HepG2 (cell line): ENCODE data around the gene TBC1D20. TPM values are rescaled to one million over a fixed set of nuclear protein-coding genes. Genes with fewer than 3 reads are reported as not detected.

Experiments
- HNRNPH1 ChIP-seq: fragments of 200-400 bp; formaldehyde crosslinking; optimal IDR thresholded peaks from 2 replicates; pipeline ENCODE3; 2017; ENCODE audit warnings: mild to moderate bottlenecking, low read depth, low read length
- HOXA9 ChIP-seq: sonication (generic); formaldehyde crosslinking; IDR thresholded peaks from 2 replicates; pipeline ENCODE4 v1.8.1; 2022; ENCODE audit warnings: missing genetic modification reagents, mild to moderate bottlenecking, moderate library complexity, borderline replicate concordance
- KLF12 ChIP-seq: sonication (generic); formaldehyde crosslinking; IDR thresholded peaks from 2 replicates; pipeline ENCODE4 v1.4.0; 2020; ENCODE audit warnings: missing genetic modification reagents, borderline replicate concordance
- NFKBIZ ChIP-seq: IDR thresholded peaks from 2 replicates; pipeline ENCODE4 v1.6.1; 2018; ENCODE audit warnings: missing genetic modification reagents, missing compliant biosample characterization
- SNAI1 ChIP-seq: sonication (generic); formaldehyde crosslinking; IDR thresholded peaks from 2 replicates; pipeline ENCODE4 v1.5.0; 2020; ENCODE audit warnings: mild to moderate bottlenecking, missing genetic modification reagents, borderline replicate concordance
- TBX3 ChIP-seq: fragments of 450-650 bp; IDR thresholded peaks from 2 replicates; pipeline ENCODE4 v1.6.1; 2017; ENCODE audit warnings: antibody characterized with exemption, mild to moderate bottlenecking, inconsistent platforms, borderline replicate concordance
- TEAD3 ChIP-seq: optimal IDR thresholded peaks from 2 replicates; pipeline ENCODE3; 2016; ENCODE audit warnings: borderline replicate concordance
- ZMAT3 ChIP-seq: sonication (generic); formaldehyde crosslinking; conservative IDR thresholded peaks from 2 replicates; pipeline ENCODE4 v1.7.0; 2021; ENCODE audit warnings: missing genetic modification reagents
- ZNF143 ChIP-seq: sonication (generic); formaldehyde crosslinking; IDR thresholded peaks from 2 replicates; pipeline ENCODE4 v1.4.0; 2020; ENCODE audit warnings: missing genetic modification reagents
- ZNF30 ChIP-seq: sonication (generic); formaldehyde crosslinking; IDR thresholded peaks from 2 replicates; pipeline ENCODE4 v1.5.0; 2020; ENCODE audit warnings: mild to moderate bottlenecking, missing genetic modification reagents
- ZNF333 ChIP-seq: sonication (generic); formaldehyde crosslinking; IDR thresholded peaks from 2 replicates; pipeline ENCODE4 v1.4.0; 2020; ENCODE audit warnings: mild to moderate bottlenecking, missing genetic modification reagents, borderline replicate concordance
- ZNF335 ChIP-seq: sonication (generic); formaldehyde crosslinking; IDR thresholded peaks from 2 replicates; pipeline ENCODE4 v1.4.0; 2020; ENCODE audit warnings: missing genetic modification reagents
- ZNF44 ChIP-seq: sonication (generic); formaldehyde crosslinking; IDR thresholded peaks from 2 replicates; pipeline ENCODE4 v1.5.1; 2020; ENCODE audit warnings: mild to moderate bottlenecking, missing genetic modification reagents
- ZNF451 ChIP-seq: sonication (generic); formaldehyde crosslinking; IDR thresholded peaks from 2 replicates; pipeline ENCODE4 v1.5.0; 2020; ENCODE audit warnings: mild to moderate bottlenecking, missing genetic modification reagents
- ZNF569 ChIP-seq: sonication (generic); formaldehyde crosslinking; IDR thresholded peaks from 2 replicates; pipeline ENCODE4 v1.5.0; 2020; ENCODE audit warnings: mild to moderate bottlenecking, missing genetic modification reagents, moderate library complexity, borderline replicate concordance
- ZNF83 ChIP-seq: sonication (generic); formaldehyde crosslinking; IDR thresholded peaks from 2 replicates; pipeline ENCODE4 v1.4.0; 2020; ENCODE audit warnings: missing genetic modification reagents, mild to moderate bottlenecking, borderline replicate concordance
- ZNF879 ChIP-seq: sonication (generic); formaldehyde crosslinking; IDR thresholded peaks from 2 replicates; pipeline ENCODE4 v1.8.1; 2023; ENCODE audit warnings: missing genetic modification reagents
- polyA plus RNA-seq, 8 experiments: library from polyadenylated mRNA; depleted of rRNA in 3 of 8; stranded (reverse) in 7 of 8; unstranded in 1 of 8; fragments of >200 nt; fragmentation: Illumina TruSeq in 4 of 8; extraction: Trizol in 4 of 8; gene quantifications; 2 replicates each; pipeline versions ENCODE4 v1.2.1 to v1.2.3, GENCODE V29; 2011 to 2016; ENCODE audit warnings: low read depth in 4 of 8, missing spikeins in 1 of 8, mixed read lengths in 1 of 8; ENCODE audit not compliant: insufficient read depth in 1 of 8
- total RNA-seq, 5 experiments: library from RNA; depleted of rRNA; stranded (reverse); fragments of >200 nt; fragmentation: Illumina TruSeq; extraction: Trizol; gene quantifications; 2 replicates each; pipeline ENCODE4 v1.2.3, GENCODE V29; 2016; ENCODE audit warnings: low read depth in 1 of 5
- TF ChIP-seq, protein P1 (sequence below): sonication (generic); formaldehyde crosslinking; IDR thresholded peaks from 2 replicates; pipeline ENCODE4 v1.4.0; 2020; ENCODE audit warnings: low read depth, mild to moderate bottlenecking, missing genetic modification reagents
- TF ChIP-seq, protein P2 (sequence below): sonication (generic); formaldehyde crosslinking; IDR thresholded peaks from 2 replicates; pipeline ENCODE4 v1.5.0; 2020; ENCODE audit warnings: missing genetic modification reagents
- TF ChIP-seq, protein P3 (sequence below): sonication (generic); formaldehyde crosslinking; conservative IDR thresholded peaks from 2 replicates; pipeline ENCODE4 v1.4.0; 2020; ENCODE audit warnings: missing genetic modification reagents
- TF ChIP-seq, protein P4 (sequence below): sonication (generic); formaldehyde crosslinking; IDR thresholded peaks from 2 replicates; pipeline ENCODE4 v1.4.0; 2020; ENCODE audit warnings: missing genetic modification reagents

The TBC1D20 gene
- total and polyA plus RNA-seq, 2 of the 13 experiments (the other 11 are each of a cell fraction or from before 2014, with no cell fraction given): 36.6 to 47.1 TPM

DNA sequence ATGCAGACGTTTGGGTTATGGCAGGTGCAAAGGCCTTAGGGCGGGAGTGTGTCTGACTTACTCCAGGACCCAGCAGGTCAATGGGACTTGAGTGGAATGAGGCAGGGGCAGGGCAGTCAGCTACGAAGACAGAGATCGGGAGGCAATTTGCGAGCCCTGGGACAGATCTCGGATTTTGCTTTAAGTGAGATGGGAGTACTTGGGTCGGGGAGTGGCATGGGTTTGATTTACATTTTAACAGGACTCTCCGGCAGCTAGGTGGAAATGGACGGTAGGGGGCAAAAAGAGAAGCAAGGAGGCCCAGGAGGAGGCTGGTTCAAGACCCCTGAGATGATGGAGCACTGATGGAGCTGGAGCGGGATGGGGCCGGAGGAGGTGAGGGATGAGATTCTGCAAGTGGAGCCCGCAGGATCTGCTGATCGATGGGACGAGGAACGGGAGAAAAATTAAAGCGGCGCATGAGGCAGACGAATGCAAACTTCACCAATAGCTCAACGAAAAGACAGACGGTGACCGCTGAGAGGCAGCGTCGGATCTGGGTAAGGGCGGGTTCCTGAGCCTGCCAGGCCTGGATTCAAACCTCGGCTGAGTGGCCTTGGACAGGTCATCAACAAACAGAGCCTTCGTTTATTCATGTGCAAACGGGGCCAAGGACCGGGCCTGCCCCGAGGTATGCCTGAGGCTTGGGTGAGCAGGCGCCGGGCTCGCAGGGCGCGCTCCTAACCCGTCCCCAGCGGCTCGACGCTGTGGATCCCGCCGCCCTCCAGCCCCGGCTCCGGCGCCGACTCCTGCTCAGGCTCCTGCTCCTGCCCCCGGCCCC lies 55.0 kb downstream of the TBC1D20 start (continued):
- TF ChIP-seq TBX3 (peak; percentile 22; the same call in 1 of the 2 replicates), ZNF143 (no peak; the same call in 1 of the 2 replicates), ZNF335 (peak; percentile 99), ZNF569 (CRISPR knock-in tag) (no peak; the same call in 1 of the 2 replicates), ZNF44 (CRISPR knock-in tag) (0 out of 2 replicates have a peak, but pooled peaks have one; percentile 22), SNAI1 (CRISPR knock-in tag) (no peak), NFKBIZ (no peak), TEAD3 (CRISPR knock-in tag) (peak; percentile 6), ZNF451 (CRISPR knock-in tag) (no peak; the same call in 1 of the 2 replicates), ZMAT3 (no peak; the same call in 1 of the 2 replicates), ZNF333 (CRISPR knock-in tag) (peak; percentile 81), HNRNPH1 (peak; percentile 67), ZNF879 (peak; percentile 90; the same call in 1 of the 2 replicates), KLF12 (CRISPR knock-in tag) (peak; percentile 13; the same call in 1 of the 2 replicates), HOXA9 (no peak), ZNF30 (CRISPR knock-in tag) (no peak), ZNF83 (CRISPR knock-in tag) (peak; percentile 70)
- TF ChIP-seq, protein P1, sequence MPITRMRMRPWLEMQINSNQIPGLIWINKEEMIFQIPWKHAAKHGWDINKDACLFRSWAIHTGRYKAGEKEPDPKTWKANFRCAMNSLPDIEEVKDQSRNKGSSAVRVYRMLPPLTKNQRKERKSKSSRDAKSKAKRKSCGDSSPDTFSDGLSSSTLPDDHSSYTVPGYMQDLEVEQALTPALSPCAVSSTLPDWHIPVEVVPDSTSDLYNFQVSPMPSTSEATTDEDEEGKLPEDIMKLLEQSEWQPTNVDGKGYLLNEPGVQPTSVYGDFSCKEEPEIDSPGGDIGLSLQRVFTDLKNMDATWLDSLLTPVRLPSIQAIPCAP (CRISPR knock-in tag): no peak
- TF ChIP-seq, protein P2, sequence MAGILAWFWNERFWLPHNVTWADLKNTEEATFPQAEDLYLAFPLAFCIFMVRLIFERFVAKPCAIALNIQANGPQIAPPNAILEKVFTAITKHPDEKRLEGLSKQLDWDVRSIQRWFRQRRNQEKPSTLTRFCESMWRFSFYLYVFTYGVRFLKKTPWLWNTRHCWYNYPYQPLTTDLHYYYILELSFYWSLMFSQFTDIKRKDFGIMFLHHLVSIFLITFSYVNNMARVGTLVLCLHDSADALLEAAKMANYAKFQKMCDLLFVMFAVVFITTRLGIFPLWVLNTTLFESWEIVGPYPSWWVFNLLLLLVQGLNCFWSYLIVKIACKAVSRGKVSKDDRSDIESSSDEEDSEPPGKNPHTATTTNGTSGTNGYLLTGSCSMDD: no peak
- TF ChIP-seq, protein P3, sequence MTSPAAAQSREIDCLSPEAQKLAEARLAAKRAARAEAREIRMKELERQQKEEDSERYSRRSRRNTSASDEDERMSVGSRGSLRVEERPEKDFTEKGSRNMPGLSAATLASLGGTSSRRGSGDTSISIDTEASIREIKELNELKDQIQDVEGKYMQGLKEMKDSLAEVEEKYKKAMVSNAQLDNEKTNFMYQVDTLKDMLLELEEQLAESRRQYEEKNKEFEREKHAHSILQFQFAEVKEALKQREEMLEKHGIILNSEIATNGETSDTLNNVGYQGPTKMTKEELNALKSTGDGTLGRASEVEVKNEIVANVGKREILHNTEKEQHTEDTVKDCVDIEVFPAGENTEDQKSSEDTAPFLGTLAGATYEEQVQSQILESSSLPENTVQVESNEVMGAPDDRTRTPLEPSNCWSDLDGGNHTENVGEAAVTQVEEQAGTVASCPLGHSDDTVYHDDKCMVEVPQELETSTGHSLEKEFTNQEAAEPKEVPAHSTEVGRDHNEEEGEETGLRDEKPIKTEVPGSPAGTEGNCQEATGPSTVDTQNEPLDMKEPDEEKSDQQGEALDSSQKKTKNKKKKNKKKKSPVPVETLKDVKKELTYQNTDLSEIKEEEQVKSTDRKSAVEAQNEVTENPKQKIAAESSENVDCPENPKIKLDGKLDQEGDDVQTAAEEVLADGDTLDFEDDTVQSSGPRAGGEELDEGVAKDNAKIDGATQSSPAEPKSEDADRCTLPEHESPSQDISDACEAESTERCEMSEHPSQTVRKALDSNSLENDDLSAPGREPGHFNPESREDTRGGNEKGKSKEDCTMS (CRISPR knock-in tag): peak; percentile 68; the same call in 1 of the 2 replicates
- TF ChIP-seq, protein P4, sequence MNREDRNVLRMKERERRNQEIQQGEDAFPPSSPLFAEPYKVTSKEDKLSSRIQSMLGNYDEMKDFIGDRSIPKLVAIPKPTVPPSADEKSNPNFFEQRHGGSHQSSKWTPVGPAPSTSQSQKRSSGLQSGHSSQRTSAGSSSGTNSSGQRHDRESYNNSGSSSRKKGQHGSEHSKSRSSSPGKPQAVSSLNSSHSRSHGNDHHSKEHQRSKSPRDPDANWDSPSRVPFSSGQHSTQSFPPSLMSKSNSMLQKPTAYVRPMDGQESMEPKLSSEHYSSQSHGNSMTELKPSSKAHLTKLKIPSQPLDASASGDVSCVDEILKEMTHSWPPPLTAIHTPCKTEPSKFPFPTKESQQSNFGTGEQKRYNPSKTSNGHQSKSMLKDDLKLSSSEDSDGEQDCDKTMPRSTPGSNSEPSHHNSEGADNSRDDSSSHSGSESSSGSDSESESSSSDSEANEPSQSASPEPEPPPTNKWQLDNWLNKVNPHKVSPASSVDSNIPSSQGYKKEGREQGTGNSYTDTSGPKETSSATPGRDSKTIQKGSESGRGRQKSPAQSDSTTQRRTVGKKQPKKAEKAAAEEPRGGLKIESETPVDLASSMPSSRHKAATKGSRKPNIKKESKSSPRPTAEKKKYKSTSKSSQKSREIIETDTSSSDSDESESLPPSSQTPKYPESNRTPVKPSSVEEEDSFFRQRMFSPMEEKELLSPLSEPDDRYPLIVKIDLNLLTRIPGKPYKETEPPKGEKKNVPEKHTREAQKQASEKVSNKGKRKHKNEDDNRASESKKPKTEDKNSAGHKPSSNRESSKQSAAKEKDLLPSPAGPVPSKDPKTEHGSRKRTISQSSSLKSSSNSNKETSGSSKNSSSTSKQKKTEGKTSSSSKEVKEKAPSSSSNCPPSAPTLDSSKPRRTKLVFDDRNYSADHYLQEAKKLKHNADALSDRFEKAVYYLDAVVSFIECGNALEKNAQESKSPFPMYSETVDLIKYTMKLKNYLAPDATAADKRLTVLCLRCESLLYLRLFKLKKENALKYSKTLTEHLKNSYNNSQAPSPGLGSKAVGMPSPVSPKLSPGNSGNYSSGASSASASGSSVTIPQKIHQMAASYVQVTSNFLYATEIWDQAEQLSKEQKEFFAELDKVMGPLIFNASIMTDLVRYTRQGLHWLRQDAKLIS (CRISPR knock-in tag): peak; percentile 95
